K562 (cell line): ENCODE data around the gene MTPN. TPM values are rescaled to one million over a fixed set of nuclear protein-coding genes. Genes with fewer than 3 reads are reported as not detected.

Source experiments
- ARID1B ChIP-seq: fragments of 450-650 bp; IDR thresholded peaks from 2 replicates; pipeline ENCODE4 v1.6.1; 2016; ENCODE audit warnings: antibody characterized with exemption, mild to moderate bottlenecking, inconsistent platforms
- ATF3 ChIP-seq, 2 experiments: fragments of 450-650 bp in 1 of 2; sonication (generic) in 1 of 2; formaldehyde crosslinking in 1 of 2; IDR thresholded peaks in 1 of 2; conservative IDR thresholded peaks in 1 of 2; 2 replicates each; pipeline versions ENCODE4 v1.6.1 to v1.8.1; 2016 to 2023; ENCODE audit warnings: mild to moderate bottlenecking in 2 of 2, moderate library complexity in 2 of 2, inconsistent platforms in 1 of 2, missing genetic modification reagents in 1 of 2
- BCOR ChIP-seq: fragments of 450-650 bp; IDR thresholded peaks from 2 replicates; pipeline ENCODE4 v1.6.1; 2016
- CBFA2T2 ChIP-seq: fragments of 450-650 bp; conservative IDR thresholded peaks from 2 replicates; pipeline ENCODE4 v1.6.1; 2017; ENCODE audit warnings: mild to moderate bottlenecking
- CREB3L1 ChIP-seq: fragments of 450-650 bp; IDR thresholded peaks from 2 replicates; pipeline ENCODE4 v1.6.1; 2014; ENCODE audit warnings: low read depth, mild to moderate bottlenecking, moderate library complexity, borderline replicate concordance
- DIDO1 ChIP-seq: fragments of 450-650 bp; IDR thresholded peaks from 2 replicates; pipeline ENCODE4 v1.6.1; 2016; ENCODE audit warnings: low read depth, missing biosample characterization, missing genetic modification characterization
- DPF2 ChIP-seq: fragments of 450-650 bp; IDR thresholded peaks from 2 replicates; pipeline ENCODE4 v1.6.1; 2016
- HINFP ChIP-seq: fragments of 450-650 bp; conservative IDR thresholded peaks from 2 replicates; pipeline ENCODE4 v1.6.1; 2016; ENCODE audit warnings: missing genetic modification characterization, low read depth, mild to moderate bottlenecking, control low read depth, missing compliant biosample characterization
- HMGXB4 ChIP-seq: sonication (generic); formaldehyde crosslinking; IDR thresholded peaks from 2 replicates; pipeline ENCODE4 v1.8.1; 2023; ENCODE audit warnings: mild to moderate bottlenecking, missing genetic modification reagents
- NFATC3 ChIP-seq: fragments of 450-650 bp; IDR thresholded peaks from 2 replicates; pipeline ENCODE4 v1.6.1; 2017; ENCODE audit warnings: mild to moderate bottlenecking
- PRDM10 ChIP-seq: fragments of 450-650 bp; IDR thresholded peaks from 2 replicates; pipeline ENCODE4 v1.6.1; 2018; ENCODE audit not compliant: partially characterized antibody
- TFAP4 ChIP-seq: sonication (generic); formaldehyde crosslinking; IDR thresholded peaks from 2 replicates; pipeline ENCODE4 v1.8.0; 2022; ENCODE audit warnings: missing genetic modification reagents, mild to moderate bottlenecking, moderate library complexity, borderline replicate concordance
- THAP7 ChIP-seq: fragments of 250-450 bp; sonication (Bioruptor Pico); IDR thresholded peaks from 2 replicates; pipeline ENCODE4 v1.5.0; 2021
- ZKSCAN8 ChIP-seq: fragments of 200-800 bp; sonication (Bioruptor generic); IDR thresholded peaks from 2 replicates; pipeline ENCODE4 v1.6.1; 2016; ENCODE audit warnings: missing genetic modification characterization, missing compliant biosample characterization
- ZNF146 ChIP-seq: IDR thresholded peaks from one replicate; pipeline ENCODE4 v1.6.1; 2018; ENCODE audit warnings: missing compliant biosample characterization; ENCODE audit not compliant: unreplicated experiment
- ZNF695 ChIP-seq: fragments of 450-650 bp; formaldehyde crosslinking; IDR thresholded peaks from 2 replicates; pipeline ENCODE4 v1.4.0; 2020; ENCODE audit warnings: mild to moderate bottlenecking, moderate library complexity
- polyA plus RNA-seq, 8 experiments: library from polyadenylated mRNA; depleted of rRNA in 4 of 8; stranded (reverse) in 5 of 8; unstranded in 3 of 8; fragments of >200 nt; fragmentation: Nextera tagmentation in 2 of 8; fragmentation: Illumina TruSeq in 1 of 8; extraction: Ambion mirVana in 2 of 8; extraction: Trizol in 1 of 8; gene quantifications; 2 replicates each; pipeline versions ENCODE4 v1.2.1 to v1.2.3, GENCODE V29; 2011 to 2014; ENCODE audit warnings: inconsistent platforms in 1 of 8, missing spikeins in 1 of 8
- total RNA-seq, 7 experiments: library from RNA; depleted of rRNA in 6 of 7; stranded (reverse); fragments of >200 nt in 6 of 7; fragmentation: Illumina TruSeq in 2 of 7; extraction: Trizol in 2 of 7; gene quantifications; 2 replicates each; pipeline versions ENCODE4 v1.2.1 to v1.2.3, GENCODE V29; 2011 to 2021; ENCODE audit warnings: low replicate concordance in 1 of 7

Gene MTPN
- total and polyA plus RNA-seq, 9 of the 15 experiments (the other 6 are each of a cell fraction or from before 2014, with no cell fraction given), result 68.5 to 261 (median 156) TPM

- TF ChIP-seq NFATC3 (no peak), HMGXB4 (no peak), ATF3 (IDR thresholded peaks at IDR 0.05) (no peak), ATF3 (CRISPR knock-in tag; conservative IDR thresholded peaks at IDR 0.05) (no peak), DIDO1 (tag) (no peak), ZNF146 (CRISPR knock-in tag) (no peak), DPF2 (peak; percentile 16; the same call in 1 of the 2 replicates), PRDM10 (peak; percentile 56), CBFA2T2 (no peak), BCOR (0 out of 2 replicates have a peak, but pooled peaks have one; percentile 10), ZKSCAN8 (no peak), TFAP4 (no peak), ZNF695 (no peak), CREB3L1 (no peak), ARID1B (peak; percentile 16; the same call in 1 of the 2 replicates), THAP7 (CRISPR knock-in tag) (no peak), HINFP (tag) (no peak)
Observed at GRCh38 chr7:135976312-135977006, 700 bp downstream of the MTPN start (continued).
